ENCODE results near the gene PAK5. TPM values are rescaled to one million over a fixed set of nuclear protein-coding genes. Genes with fewer than 3 reads are reported as not detected.

Gene PAK5
- total and polyA plus RNA-seq, 2 donors = 0.19 to 0.75 TPM

- H3K4me1 ChIP-seq (ENCODE audit: control insufficient read depth in 2 of 2, insufficient read depth in 2 of 2, low read length in 2 of 2) = no peaks in the 10 kb centered on the region
- 96% methylated on average over 1 of the region's 1 CpG for WGBS
- DNase-seq (ENCODE audit: low read depth in 6 of 9, low spot score in 9 of 9) = no peak
- H3K4me3 ChIP-seq (ENCODE audit: low read length in 2 of 2) = no peak overlapping the region
- no peaks in the 10 kb centered on the region for H3K36me3 ChIP-seq (ENCODE audit: control insufficient read depth in 2 of 2, insufficient read depth in 2 of 2, low read length in 1 of 2)
- H3K27me3 ChIP-seq (ENCODE audit: control insufficient read depth in 2 of 2, insufficient read depth in 1 of 2, low read length in 1 of 2) = peaks cover 0 to 4% of the 10 kb centered on the region in 2 donors
- no peak overlapping the region for H3K27ac ChIP-seq (ENCODE audit: low read depth in 1 of 2, low read length in 1 of 2)
- H3K9me3 ChIP-seq (ENCODE audit: control insufficient read depth in 2 of 2, insufficient read depth in 1 of 2, low read length in 1 of 2) = no peaks in the 10 kb centered on the region
These were observed 263.0 kb downstream of the PAK5 start for GRCh38 chr20:9575836-9576235.

- DNase-seq (ENCODE audit: low read depth in 6 of 9, low spot score in 9 of 9) = no peak
- no peaks in the 10 kb centered on the region for H3K4me1 ChIP-seq (ENCODE audit: control insufficient read depth in 2 of 2, insufficient read depth in 2 of 2, low read length in 2 of 2)
- H3K27me3 ChIP-seq (ENCODE audit: control insufficient read depth in 2 of 2, insufficient read depth in 1 of 2, low read length in 1 of 2) = peaks cover 0 to 4% of the 10 kb centered on the region in 2 donors
- H3K4me3 ChIP-seq (ENCODE audit: low read length in 2 of 2) = no peak overlapping the region
- no peak overlapping the region for H3K27ac ChIP-seq (ENCODE audit: low read depth in 1 of 2, low read length in 1 of 2)
- H3K9me3 ChIP-seq (ENCODE audit: control insufficient read depth in 2 of 2, insufficient read depth in 1 of 2, low read length in 1 of 2) = no peaks in the 10 kb centered on the region
- WGBS = 77% methylated on average over 3 of the region's 3 CpGs
- H3K36me3 ChIP-seq (ENCODE audit: control insufficient read depth in 2 of 2, insufficient read depth in 2 of 2, low read length in 1 of 2) = no peaks in the 10 kb centered on the region
These were observed 264.1 kb downstream of the PAK5 start for GRCh38 chr20:9574776-9575175.

- no peak for DNase-seq (ENCODE audit: low read depth in 6 of 9, low spot score in 9 of 9)
- H3K4me1 ChIP-seq (ENCODE audit: control insufficient read depth in 2 of 2, insufficient read depth in 2 of 2, low read length in 2 of 2) = no peaks in the 10 kb centered on the region
- no peaks in the 10 kb centered on the region for H3K36me3 ChIP-seq (ENCODE audit: control insufficient read depth in 2 of 2, insufficient read depth in 2 of 2, low read length in 1 of 2)
- 63% methylated on average over 7 of the region's 7 CpGs for WGBS
- no peak overlapping the region for H3K27ac ChIP-seq (ENCODE audit: low read depth in 1 of 2, low read length in 1 of 2)
- H3K4me3 ChIP-seq (ENCODE audit: low read length in 2 of 2) = no peak overlapping the region
- peaks cover 0 to 4% of the 10 kb centered on the region in 2 donors for H3K27me3 ChIP-seq (ENCODE audit: control insufficient read depth in 2 of 2, insufficient read depth in 1 of 2, low read length in 1 of 2)
- H3K9me3 ChIP-seq (ENCODE audit: control insufficient read depth in 2 of 2, insufficient read depth in 1 of 2, low read length in 1 of 2) = no peaks in the 10 kb centered on the region
These were observed 264.7 kb downstream of the PAK5 start for GRCh38 chr20:9574181-9574580.

- Histone ChIP-seq H3K27me3 (ENCODE audit: control insufficient read depth in 2 of 2, insufficient read depth in 1 of 2, low read length in 1 of 2) (peaks cover 0 to 4% of the 10 kb centered on the region in 2 donors), H3K27ac (ENCODE audit: low read depth in 1 of 2, low read length in 1 of 2) (no peak overlapping the region), H3K4me3 (ENCODE audit: low read length in 2 of 2) (no peak overlapping the region), H3K36me3 (ENCODE audit: control insufficient read depth in 2 of 2, insufficient read depth in 2 of 2, low read length in 1 of 2) (no peaks in the 10 kb centered on the region), H3K4me1 (ENCODE audit: control insufficient read depth in 2 of 2, insufficient read depth in 2 of 2, low read length in 2 of 2) (no peaks in the 10 kb centered on the region), H3K9me3 (ENCODE audit: control insufficient read depth in 2 of 2, insufficient read depth in 1 of 2, low read length in 1 of 2) (no peaks in the 10 kb centered on the region)
- no peak for DNase-seq (ENCODE audit: low read depth in 6 of 9, low spot score in 9 of 9)
- WGBS = 44% methylated on average over 13 of the region's 13 CpGs
These were observed 265.3 kb downstream of the PAK5 start for GRCh38 chr20:9573335-9574151.

GRCh38 chr20:9572670-9573069, 266.2 kb downstream of the PAK5 start:
- Histone ChIP-seq H3K27me3 (ENCODE audit: control insufficient read depth in 2 of 2, insufficient read depth in 1 of 2, low read length in 1 of 2) (peaks cover 0 to 4% of the 10 kb centered on the region in 2 donors), H3K4me1 (ENCODE audit: control insufficient read depth in 2 of 2, insufficient read depth in 2 of 2, low read length in 2 of 2) (no peaks in the 10 kb centered on the region), H3K9me3 (ENCODE audit: control insufficient read depth in 2 of 2, insufficient read depth in 1 of 2, low read length in 1 of 2) (no peaks in the 10 kb centered on the region), H3K36me3 (ENCODE audit: control insufficient read depth in 2 of 2, insufficient read depth in 2 of 2, low read length in 1 of 2) (no peaks in the 10 kb centered on the region), H3K4me3 (ENCODE audit: low read length in 2 of 2) (no peak overlapping the region), H3K27ac (ENCODE audit: low read depth in 1 of 2, low read length in 1 of 2) (no peak overlapping the region)
- 24% methylated on average over 2 of the region's 2 CpGs for WGBS
- no peak for DNase-seq (ENCODE audit: low read depth in 6 of 9, low spot score in 9 of 9)

GRCh38 chr20:9571783-9572182, 267.1 kb downstream of the PAK5 start:
- WGBS = 61% methylated on average over 3 of the region's 3 CpGs
- H3K4me1 ChIP-seq (ENCODE audit: control insufficient read depth in 2 of 2, insufficient read depth in 2 of 2, low read length in 2 of 2) = no peaks in the 10 kb centered on the region
- H3K27ac ChIP-seq (ENCODE audit: low read depth in 1 of 2, low read length in 1 of 2) = no peak overlapping the region
- H3K4me3 ChIP-seq (ENCODE audit: low read length in 2 of 2) = no peak overlapping the region
- no peaks in the 10 kb centered on the region for H3K36me3 ChIP-seq (ENCODE audit: control insufficient read depth in 2 of 2, insufficient read depth in 2 of 2, low read length in 1 of 2)
- DNase-seq (ENCODE audit: low read depth in 6 of 9, low spot score in 9 of 9) = no peak
- H3K27me3 ChIP-seq (ENCODE audit: control insufficient read depth in 2 of 2, insufficient read depth in 1 of 2, low read length in 1 of 2) = peaks cover 0 to 4% of the 10 kb centered on the region in 2 donors
- no peaks in the 10 kb centered on the region for H3K9me3 ChIP-seq (ENCODE audit: control insufficient read depth in 2 of 2, insufficient read depth in 1 of 2, low read length in 1 of 2)

GRCh38 chr20:9570612-9571011, 268.3 kb downstream of the PAK5 start:
- H3K9me3 ChIP-seq (ENCODE audit: control insufficient read depth in 2 of 2, insufficient read depth in 1 of 2, low read length in 1 of 2) = no peaks in the 10 kb centered on the region
- DNase-seq (ENCODE audit: low read depth in 6 of 9, low spot score in 9 of 9) = no peak
- 84% methylated on average over 2 of the region's 2 CpGs for WGBS
- H3K27ac ChIP-seq (ENCODE audit: low read depth in 1 of 2, low read length in 1 of 2) = no peak overlapping the region
- H3K4me1 ChIP-seq (ENCODE audit: control insufficient read depth in 2 of 2, insufficient read depth in 2 of 2, low read length in 2 of 2) = no peaks in the 10 kb centered on the region
- H3K36me3 ChIP-seq (ENCODE audit: control insufficient read depth in 2 of 2, insufficient read depth in 2 of 2, low read length in 1 of 2) = no peaks in the 10 kb centered on the region
- no peak overlapping the region for H3K4me3 ChIP-seq (ENCODE audit: low read length in 2 of 2)
- H3K27me3 ChIP-seq (ENCODE audit: control insufficient read depth in 2 of 2, insufficient read depth in 1 of 2, low read length in 1 of 2) = peaks cover 0 to 4% of the 10 kb centered on the region in 2 donors

- WGBS = 92% methylated on average over 1 of the region's 1 CpG
- H3K9me3 ChIP-seq (ENCODE audit: control insufficient read depth in 2 of 2, insufficient read depth in 1 of 2, low read length in 1 of 2) = no peaks in the 10 kb centered on the region
- no peak for DNase-seq (ENCODE audit: low read depth in 6 of 9, low spot score in 9 of 9)
These were observed 271.9 kb downstream of the PAK5 start for GRCh38 chr20:9566977-9567376.

GRCh38 chr20:9565910-9566550, 272.8 kb downstream of the PAK5 start:
- no peak overlapping the region for H3K27ac ChIP-seq (ENCODE audit: low read depth in 1 of 2, low read length in 1 of 2)
- no peaks in the 10 kb centered on the region for H3K9me3 ChIP-seq (ENCODE audit: control insufficient read depth in 2 of 2, insufficient read depth in 1 of 2, low read length in 1 of 2)
- no peak for DNase-seq (ENCODE audit: low read depth in 6 of 9, low spot score in 9 of 9)
- WGBS = 94% methylated on average over 20 of the region's 20 CpGs
- H3K4me3 ChIP-seq (ENCODE audit: low read length in 2 of 2) = no peak overlapping the region
- H3K36me3 ChIP-seq (ENCODE audit: control insufficient read depth in 2 of 2, insufficient read depth in 2 of 2, low read length in 1 of 2) = no peaks in the 10 kb centered on the region
- no peaks in the 10 kb centered on the region for H3K27me3 ChIP-seq (ENCODE audit: control insufficient read depth in 2 of 2, insufficient read depth in 1 of 2, low read length in 1 of 2)
- no peaks in the 10 kb centered on the region for H3K4me1 ChIP-seq (ENCODE audit: control insufficient read depth in 2 of 2, insufficient read depth in 2 of 2, low read length in 2 of 2)

More at GRCh38 chr20:9566977-9567376, 271.9 kb downstream of the PAK5 start:
- H3K27ac ChIP-seq (ENCODE audit: low read depth in 1 of 2, low read length in 1 of 2) = no peak overlapping the region
- H3K4me1 ChIP-seq (ENCODE audit: control insufficient read depth in 2 of 2, insufficient read depth in 2 of 2, low read length in 2 of 2) = no peaks in the 10 kb centered on the region
- no peaks in the 10 kb centered on the region for H3K36me3 ChIP-seq (ENCODE audit: control insufficient read depth in 2 of 2, insufficient read depth in 2 of 2, low read length in 1 of 2)
- no peaks in the 10 kb centered on the region for H3K27me3 ChIP-seq (ENCODE audit: control insufficient read depth in 2 of 2, insufficient read depth in 1 of 2, low read length in 1 of 2)
- H3K4me3 ChIP-seq (ENCODE audit: low read length in 2 of 2) = no peak overlapping the region
